ENCODE measurements around the gene GNAS.

GNAS gene

DNA sequence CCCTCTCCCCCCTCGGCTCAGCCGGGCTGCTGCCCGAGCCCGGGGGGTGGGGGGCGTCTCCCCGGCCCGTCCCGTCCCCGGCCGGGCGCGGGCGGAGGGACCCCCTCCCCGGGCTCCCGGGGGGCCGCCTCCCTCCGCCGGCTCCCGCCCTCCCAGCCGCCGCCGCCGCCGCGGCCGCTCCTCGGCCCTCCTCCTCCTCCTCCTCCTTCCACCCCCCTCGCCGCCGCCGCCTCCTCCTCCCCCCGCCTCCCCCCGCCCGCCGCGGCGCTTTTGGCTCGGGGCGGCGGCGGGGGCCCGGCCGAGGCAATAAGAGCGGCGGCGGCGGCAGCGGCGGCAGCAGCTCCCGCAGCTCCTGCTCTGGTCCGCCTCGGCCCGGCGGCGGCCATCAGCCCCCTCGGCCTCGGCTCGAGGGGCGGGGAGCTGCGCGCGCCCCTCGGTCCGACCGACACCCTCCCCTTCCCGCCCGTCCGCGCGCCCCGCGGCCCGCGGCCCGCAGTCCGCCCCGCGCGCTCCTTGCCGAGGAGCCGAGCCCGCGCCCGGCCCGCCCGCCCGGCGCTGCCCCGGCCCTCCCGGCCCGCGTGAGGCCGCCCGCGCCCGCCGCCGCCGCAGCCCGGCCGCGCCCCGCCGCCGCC is 38.7 kb downstream of the GNAS start:
- in situ Hi-C loops (cut with HindIII; ENCODE audit: low pct_ligation_motif_present, low pct_unique_long_range_greater_than_20kb, low sequenced_read_pairs) = no loop called here
- peak; percentile 60 for DNase-seq

DNA sequence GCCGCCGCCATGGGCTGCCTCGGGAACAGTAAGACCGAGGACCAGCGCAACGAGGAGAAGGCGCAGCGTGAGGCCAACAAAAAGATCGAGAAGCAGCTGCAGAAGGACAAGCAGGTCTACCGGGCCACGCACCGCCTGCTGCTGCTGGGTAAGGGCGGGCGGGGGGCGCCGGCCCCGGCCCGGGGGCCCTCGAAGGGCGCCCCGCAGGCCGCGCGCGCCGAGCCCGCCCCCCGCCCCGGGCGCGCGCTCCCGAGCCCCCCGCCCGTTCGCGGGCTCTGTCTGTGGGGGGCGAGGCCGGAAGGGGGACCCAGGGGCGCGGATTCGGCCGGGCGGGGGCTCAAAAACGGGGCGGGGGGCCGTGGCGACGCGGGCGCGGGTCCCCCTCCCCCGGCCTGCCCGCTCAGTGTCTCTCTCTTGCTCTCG is 39.2 kb downstream of the GNAS start:
- DNase-seq = no peak
- in situ Hi-C loops (cut with HindIII; ENCODE audit: low pct_ligation_motif_present, low pct_unique_long_range_greater_than_20kb, low sequenced_read_pairs) = no loop called here

DNA sequence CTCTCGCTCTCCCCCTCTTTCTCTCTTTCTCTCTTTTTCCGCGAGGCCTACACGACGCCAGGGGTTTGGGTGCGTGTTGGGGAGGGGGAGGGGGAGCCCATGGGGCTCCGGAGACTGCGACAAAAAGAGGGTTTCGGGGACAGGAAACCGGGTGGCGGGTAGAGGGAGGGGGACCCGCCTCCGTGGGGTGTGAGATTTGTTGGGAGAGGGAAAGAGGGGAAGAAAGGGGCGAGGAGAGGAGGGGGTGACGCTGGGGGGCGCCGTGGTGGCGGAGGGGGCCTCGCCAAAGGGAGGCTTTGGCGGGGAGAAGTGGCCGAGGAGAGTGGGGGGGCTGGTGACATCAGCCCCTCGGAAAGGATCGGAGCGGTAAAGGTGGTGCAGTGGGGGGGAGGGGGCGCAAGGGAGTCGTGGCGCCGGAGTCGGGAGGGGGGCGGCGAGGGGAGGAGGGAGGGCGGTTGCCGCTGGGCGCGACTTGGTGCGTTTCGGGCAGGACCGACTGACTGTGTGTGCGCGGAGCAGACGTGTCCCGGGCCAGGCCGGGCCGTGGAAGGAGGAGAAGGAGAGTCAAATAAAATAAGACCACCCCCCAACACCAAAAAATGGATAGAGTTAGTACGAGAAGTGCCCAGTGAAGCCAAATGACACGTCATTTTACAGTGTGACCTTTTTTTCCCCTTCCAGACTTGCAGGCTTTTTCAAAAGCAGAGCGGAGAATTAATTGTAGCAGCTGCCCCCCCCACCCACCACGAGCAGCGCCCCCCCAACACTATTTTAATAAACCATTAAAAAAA is 39.8 kb downstream of the GNAS start:
- in situ Hi-C loops (cut with HindIII; ENCODE audit: low pct_ligation_motif_present, low pct_unique_long_range_greater_than_20kb, low sequenced_read_pairs) = no loop called here

DNA sequence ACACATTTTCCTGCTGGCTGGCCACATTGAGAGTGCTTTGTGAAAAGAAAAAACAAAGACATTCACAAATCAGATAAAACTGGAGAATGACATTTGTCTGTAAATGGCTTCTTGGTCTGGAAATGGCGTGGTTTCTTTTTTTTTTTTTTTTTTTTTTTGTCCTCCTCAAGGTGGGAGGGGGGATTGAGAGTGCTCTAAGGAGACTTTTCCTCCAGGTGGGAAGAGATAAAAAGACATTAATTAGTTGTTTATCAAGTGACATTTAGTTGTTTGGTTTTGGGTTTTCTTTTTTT is 40.4 kb downstream of the GNAS start:
- in situ Hi-C loops (cut with HindIII; ENCODE audit: low pct_ligation_motif_present, low pct_unique_long_range_greater_than_20kb, low sequenced_read_pairs) = no loop called here

More for the DNA sequence above, 39.8 kb downstream of the GNAS start:
- peak; percentile 49 for DNase-seq

DNA sequence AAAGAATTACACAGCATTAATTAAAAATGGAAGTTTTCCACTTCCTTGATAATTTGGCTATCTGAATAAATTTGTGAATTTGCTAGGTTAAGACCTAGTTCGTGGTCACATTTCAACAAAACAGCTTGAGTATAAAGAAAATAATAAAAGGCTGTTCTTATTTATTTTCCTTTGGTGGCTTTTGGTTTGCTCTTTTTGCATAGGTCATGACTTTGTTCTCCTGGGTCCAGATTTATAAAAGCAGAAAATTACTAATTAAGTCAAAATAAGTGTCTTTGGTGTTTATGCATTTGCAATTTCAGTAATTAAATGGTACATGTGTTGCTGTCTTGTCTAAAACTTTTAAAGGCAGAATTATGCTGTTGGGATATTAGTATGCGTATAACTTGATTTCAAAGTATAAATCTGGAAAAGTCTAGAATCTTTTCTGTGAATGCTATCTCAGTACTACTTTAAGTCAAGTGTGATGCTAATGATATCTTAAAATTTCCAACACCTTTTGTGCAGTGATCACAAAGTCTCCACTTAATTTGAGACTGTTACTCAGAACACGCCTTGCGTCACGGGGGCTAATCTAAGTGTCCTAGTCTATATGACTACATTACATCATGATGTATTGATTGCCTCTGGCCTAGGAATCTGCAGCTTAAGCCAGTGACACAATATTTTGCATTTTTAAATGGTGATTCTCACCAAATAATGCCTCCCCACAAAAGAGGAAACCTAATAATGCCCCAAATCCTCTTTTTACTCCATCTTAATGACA is 41.0 kb downstream of the GNAS start:
- no peak for DNase-seq
- in situ Hi-C loops (cut with HindIII; ENCODE audit: low pct_ligation_motif_present, low pct_unique_long_range_greater_than_20kb, low sequenced_read_pairs) = no loop called here

More for the DNA sequence above, 40.4 kb downstream of the GNAS start:
- DNase-seq = no peak

DNA sequence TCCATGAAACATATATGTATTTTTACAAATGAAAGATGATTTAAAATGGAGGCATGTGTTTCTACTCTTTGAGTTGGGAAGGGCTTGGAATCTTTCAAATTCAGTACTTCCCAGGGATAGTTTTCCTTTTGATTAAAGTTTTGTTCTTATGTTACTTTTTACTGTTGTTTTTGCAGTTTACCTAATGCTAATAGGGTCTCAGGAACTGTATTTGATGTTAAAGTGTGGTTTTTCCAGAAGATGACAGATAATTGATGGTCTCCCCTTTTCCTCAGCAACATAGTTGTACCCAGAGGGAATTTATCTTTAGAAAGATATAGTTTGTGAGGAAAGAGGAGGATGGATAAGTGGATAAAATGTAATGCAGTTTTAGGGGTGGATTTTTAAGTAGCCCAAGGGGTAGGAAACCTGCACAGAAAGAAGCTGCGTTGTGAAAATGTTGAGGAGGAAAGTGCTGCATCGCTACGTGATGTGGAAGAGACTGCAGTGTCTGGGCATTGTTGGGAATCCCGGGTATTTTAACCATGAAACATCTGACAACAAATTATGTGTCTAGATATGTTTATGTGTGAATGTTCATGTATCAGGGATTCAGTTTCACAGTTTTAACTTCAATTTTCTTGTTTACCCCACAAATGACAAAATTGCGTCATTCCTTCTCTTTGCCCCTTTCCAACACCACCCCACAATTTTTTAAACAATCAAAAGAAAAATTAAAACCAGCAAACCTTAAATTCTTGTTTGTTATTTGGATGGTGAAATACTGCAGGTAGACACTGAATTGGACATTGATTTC is 42.3 kb downstream of the GNAS start:
- no peak for DNase-seq
- in situ Hi-C loops (cut with HindIII; ENCODE audit: low pct_ligation_motif_present, low pct_unique_long_range_greater_than_20kb, low sequenced_read_pairs) = no loop called here

DNA sequence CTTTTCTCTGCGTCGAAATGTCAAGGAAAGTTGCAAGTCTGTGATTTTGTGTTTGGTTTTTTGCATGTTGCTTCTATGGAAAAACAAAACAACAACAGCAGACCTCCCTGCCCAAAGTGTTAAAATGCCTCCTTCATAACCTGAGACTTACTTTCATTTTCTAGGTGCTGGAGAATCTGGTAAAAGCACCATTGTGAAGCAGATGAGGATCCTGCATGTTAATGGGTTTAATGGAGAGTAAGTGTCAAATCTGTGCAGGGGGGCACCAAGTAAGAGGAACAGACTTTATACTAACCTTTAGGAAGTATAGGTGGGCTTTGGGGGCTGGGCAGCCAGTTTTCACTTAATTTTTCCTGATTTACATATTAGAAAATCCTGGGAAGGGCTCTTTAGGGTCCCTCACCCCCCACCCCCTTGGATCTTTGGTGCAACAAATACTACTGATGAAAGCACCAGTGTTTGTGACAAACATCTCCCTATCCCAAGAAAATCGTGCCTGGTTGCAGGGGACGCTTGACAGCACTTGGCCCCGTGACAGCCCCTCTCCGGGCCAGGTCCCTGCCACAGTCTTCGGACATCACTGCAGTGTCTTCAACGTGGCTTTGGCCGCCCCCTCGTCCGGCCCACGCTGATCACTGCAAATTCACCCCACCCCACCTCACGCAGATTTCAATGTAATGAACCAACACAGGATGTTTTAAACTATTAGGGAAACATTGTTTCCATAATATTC is 43.1 kb downstream of the GNAS start:
- no peak for DNase-seq
- in situ Hi-C loops (cut with HindIII; ENCODE audit: low pct_ligation_motif_present, low pct_unique_long_range_greater_than_20kb, low sequenced_read_pairs) = no loop called here

DNA sequence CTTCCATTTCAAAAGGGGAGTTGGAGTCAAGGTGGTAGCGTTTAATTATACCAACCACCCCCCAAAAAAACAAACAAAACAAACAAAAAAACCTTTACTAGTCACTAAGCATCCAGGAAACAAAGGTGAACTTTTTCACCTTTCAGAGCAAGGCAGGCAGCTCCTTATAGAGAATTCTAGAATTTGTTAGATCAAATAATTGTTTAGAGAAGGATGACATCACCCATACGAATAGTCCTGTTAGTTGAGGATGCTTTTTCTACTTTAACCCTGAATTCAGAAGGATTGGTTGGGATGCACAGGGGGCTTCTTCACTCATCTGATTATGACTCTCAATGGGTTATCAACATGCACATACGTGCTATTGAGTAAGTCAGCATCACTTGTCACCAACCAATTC is 44.3 kb downstream of the GNAS start:
- DNase-seq = no peak
- in situ Hi-C loops (cut with HindIII; ENCODE audit: low pct_ligation_motif_present, low pct_unique_long_range_greater_than_20kb, low sequenced_read_pairs) = no loop called here

DNA sequence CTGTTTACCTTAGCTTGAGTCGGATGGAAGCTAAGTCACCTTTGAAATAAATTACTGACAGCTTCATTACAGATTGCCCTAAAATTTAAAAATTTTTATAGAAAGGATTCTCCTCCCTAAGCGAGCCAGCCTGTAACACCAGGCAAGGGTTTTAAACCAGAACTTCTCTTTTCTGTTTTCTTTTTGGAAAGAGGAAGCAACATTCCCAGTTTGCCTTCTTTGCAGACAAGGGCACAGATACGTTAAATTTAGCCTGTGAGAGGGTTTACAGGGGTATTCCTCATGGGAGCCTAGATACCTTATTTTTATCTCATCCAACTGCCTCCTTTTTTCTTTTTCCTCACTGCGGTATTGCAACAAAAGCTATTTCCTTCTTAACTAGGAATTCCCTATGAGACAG is 45.0 kb downstream of the GNAS start:
- no peak for DNase-seq
- in situ Hi-C loops (cut with HindIII; ENCODE audit: low pct_ligation_motif_present, low pct_unique_long_range_greater_than_20kb, low sequenced_read_pairs) = no loop called here

DNA sequence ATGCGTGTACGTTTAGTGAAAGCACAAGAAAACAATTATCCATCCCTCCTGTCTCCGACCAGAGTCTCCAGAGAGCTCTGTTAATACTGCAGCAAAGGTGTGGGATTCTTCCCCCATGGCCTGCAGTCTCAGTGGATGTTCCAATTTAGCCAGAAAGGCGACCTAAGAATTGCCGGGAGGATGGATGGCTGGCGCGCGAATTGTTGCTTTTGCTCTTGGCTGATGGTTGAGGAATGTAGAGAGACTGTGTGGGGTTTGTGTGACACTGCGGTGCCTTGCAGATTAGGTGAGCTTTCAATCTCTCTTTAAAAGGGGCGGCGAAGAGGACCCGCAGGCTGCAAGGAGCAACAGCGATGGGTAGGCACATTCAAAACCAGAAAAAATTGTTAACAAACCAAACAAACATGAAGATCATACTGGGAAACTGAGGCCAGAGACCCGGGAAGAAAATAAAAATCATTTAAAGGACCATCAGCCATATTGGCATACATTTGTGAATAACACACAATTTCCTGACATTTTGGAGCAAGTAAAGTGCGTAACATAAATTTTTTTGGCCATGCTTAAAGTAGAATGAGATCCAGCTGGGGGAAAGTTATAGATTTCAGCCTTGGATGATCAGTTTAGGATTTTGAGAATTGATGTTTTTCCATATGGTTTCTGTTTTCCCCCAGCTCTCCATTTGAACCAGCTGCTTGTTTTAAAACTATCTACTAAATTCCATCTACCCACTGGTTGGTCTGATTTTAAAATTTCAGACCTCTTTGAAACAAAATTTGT is 46.3 kb downstream of the GNAS start:
- no peak for DNase-seq
- in situ Hi-C loops (cut with HindIII; ENCODE audit: low pct_ligation_motif_present, low pct_unique_long_range_greater_than_20kb, low sequenced_read_pairs) = no loop called here

DNA sequence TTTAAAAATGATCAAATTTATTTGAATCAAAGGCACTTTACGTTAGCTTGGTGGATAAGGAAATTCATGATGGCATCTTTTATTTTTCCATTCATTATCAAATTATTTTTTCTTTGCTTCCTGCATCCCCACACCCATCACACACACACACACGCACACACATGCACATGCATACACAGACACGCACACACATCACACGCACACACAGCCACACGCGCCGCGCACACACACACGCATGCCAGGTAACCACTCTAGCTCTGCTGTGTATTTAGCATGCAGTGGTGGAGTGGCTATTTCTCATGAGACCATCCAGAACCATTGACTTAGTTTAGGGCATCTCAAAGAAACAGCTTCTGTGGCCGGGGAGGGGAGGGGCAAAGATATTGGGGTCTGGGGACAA is 47.0 kb downstream of the GNAS start:
- in situ Hi-C loops (cut with HindIII; ENCODE audit: low pct_ligation_motif_present, low pct_unique_long_range_greater_than_20kb, low sequenced_read_pairs) = no loop called here
- no peak for DNase-seq

DNA sequence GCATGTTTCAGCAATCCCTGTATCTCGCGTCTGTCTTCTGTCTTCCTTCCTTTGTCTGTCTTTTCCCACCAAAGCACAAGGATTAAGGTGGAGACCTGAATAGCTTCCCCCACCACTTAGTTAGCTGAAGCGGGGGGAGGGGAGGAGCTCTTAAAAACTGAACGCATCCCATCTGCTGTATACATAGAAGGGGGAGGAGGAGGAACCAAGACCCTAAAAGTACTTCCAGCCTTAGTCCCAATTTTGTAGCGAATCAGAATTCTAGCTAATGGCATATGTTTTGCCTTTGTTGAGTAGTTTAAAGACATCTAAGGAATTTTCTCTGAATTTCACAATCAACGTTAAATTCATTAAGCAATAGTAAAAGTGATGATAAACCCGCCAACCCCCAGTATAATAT is 47.9 kb downstream of the GNAS start:
- no peak for DNase-seq
- in situ Hi-C loops (cut with HindIII; ENCODE audit: low pct_ligation_motif_present, low pct_unique_long_range_greater_than_20kb, low sequenced_read_pairs) = no loop called here

DNA sequence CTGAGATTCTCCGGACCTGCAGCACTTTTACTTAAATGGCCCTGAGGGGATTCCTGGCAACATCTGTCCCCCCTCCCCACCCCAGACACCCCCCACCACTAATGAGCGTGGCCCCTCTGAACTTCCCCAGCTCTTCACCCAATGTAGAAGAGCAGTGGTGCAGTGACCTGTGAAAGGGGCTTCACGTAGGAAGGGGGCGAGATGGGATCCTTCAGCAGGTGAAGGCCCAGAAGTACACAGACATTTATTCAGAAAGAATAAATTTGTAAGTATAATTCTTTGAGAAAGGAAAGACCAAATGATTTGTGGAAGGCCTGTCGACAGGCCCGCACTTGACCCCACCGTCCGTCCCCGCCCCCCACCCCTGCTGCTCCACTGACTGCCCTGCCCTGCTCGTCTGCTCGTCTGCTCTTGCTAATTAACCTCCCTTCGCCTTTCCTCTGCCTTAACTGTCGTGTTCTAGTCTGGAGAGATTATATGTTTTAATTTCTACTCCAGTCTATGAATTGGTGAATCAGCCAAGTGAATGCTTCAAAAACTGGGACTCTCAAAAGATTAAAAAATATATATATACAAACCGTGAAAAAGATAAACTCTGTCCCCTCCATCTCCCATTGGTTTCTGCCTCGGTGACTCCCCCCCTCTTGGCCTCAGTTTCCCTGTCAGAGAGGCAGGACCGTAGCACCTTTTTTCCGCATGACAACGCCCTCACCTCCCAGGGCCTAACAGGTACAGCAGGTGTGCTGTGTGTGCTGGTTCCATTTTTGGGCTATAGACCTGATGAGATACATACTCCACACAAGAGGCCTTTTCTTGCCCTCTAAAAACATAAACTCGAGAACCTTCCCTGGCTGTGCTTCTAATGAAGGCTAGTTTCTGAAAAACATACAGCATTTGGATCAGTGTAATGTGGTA is 49.2 kb downstream of the GNAS start:
- in situ Hi-C loops (cut with HindIII; ENCODE audit: low pct_ligation_motif_present, low pct_unique_long_range_greater_than_20kb, low sequenced_read_pairs) = no loop called here

DNA sequence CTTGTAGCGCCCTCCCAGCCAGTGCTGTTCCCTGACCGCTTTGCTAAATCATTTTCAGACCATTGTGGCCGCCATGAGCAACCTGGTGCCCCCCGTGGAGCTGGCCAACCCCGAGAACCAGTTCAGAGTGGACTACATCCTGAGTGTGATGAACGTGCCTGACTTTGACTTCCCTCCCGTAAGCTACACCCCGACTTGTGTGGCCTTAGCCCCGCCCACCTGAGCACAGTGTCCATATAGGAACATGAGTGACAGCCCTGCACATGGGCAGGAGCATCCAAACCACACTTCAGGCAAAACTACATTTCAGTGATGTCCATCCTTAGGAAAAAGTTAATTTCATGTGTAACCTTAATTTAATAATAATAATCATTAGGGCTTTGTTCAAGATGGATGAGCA is 51.1 kb downstream of the GNAS start:
- in situ Hi-C loops (cut with HindIII; ENCODE audit: low pct_ligation_motif_present, low pct_unique_long_range_greater_than_20kb, low sequenced_read_pairs) = no loop called here

More for the DNA sequence above, 49.2 kb downstream of the GNAS start:
- no peak for DNase-seq

DNA sequence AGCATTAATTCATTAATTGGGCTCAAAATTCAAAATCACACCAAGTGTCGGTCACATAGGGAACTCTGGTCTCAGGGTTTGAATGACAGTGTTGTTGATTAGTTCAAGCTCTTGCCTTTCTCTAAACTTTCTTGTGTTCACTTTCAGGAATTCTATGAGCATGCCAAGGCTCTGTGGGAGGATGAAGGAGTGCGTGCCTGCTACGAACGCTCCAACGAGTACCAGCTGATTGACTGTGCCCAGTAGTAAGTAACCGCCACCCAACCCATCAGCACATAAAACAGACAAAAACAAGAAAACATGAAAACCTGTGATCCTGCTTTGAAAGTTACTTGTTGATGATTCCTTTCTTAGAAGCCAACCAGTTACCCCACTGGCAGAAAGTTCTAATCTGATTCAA is 52.7 kb downstream of the GNAS start:
- no peak for DNase-seq
- in situ Hi-C loops (cut with HindIII; ENCODE audit: low pct_ligation_motif_present, low pct_unique_long_range_greater_than_20kb, low sequenced_read_pairs) = no loop called here

More for the DNA sequence above, 51.1 kb downstream of the GNAS start:
- DNase-seq = no peak

DNA sequence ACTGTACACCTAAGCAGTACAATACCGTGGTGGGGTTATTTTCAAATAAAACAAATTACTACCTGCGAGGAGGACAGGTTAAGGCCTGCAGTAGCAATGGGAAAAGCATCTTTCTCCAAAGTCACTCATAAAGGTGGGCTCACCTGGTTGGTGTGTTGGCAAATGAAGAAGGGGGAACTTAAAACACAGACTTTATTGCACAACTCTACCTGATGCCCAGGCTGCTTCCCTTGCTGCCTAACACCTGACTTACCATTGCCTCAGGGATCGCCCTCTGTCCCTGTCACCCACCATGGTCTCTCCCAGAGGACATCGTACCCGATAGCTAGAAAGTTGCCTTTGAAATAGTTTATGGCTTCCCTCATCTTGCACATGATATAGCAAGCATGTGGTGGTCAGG is 53.6 kb downstream of the GNAS start:
- no peak for DNase-seq
- in situ Hi-C loops (cut with HindIII; ENCODE audit: low pct_ligation_motif_present, low pct_unique_long_range_greater_than_20kb, low sequenced_read_pairs) = no loop called here

DNA sequence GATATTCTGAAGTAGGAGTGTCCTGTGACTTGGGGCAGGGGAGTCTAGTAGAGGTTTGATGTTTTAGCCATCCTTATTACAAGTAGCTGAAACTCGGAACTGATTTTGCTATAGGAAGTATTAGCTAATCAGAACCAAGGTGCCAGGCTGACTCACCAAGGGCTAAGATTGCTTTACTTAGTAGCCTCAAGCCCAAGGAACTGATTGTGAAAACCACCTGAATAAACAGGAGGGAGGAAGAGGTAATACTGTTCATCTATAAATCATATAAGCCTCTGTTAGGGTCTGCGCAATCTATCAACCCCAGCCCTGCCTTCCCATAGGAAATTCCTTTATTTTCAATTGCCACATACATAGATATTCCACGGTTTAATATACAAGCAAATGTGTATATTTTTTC is 54.4 kb downstream of the GNAS start:
- DNase-seq = no peak
- in situ Hi-C loops (cut with HindIII; ENCODE audit: low pct_ligation_motif_present, low pct_unique_long_range_greater_than_20kb, low sequenced_read_pairs) = no loop called here

All from ACHN (cell line).